Measurements from ENCODE around the gene PRSS21. TPM values are rescaled to one million over a fixed set of nuclear protein-coding genes. Genes with fewer than 3 reads are reported as not detected.

PRSS21 gene
- total and polyA plus RNA-seq, 4 donors: 0.18 to 1.0 (median 0.26) TPM; not detected in 1

DNA sequence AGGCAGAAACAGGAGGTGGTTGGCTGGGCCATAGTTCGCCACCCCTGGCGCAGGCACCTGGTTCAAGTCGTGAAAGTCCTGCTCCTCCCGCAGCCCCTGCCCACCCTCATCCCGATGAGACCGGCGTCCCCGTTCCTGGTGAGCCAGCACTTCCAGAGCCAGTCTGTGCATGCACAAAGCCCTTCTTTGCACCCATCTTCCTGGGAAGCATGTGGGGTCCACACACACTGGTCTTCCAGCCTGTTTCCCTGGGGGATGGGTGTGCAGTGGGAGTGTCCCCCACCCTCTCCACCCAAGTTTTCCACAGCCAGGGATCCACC lies 11.4 kb downstream of the PRSS21 start:
- Histone ChIP-seq H3K9me3 (ENCODE audit: control insufficient read depth in 4 of 4, low read length in 3 of 4) (no peaks in the 10 kb centered on the region), H3K4me3 (ENCODE audit: low read depth in 1 of 3, low read length in 3 of 3) (no peak overlapping the region), H3K27ac (ENCODE audit: low read depth in 1 of 2, low read length in 2 of 2) (no peak overlapping the region), H3K36me3 (ENCODE audit: control insufficient read depth in 4 of 4, insufficient read depth in 3 of 4, low read depth in 1 of 4, low read length in 3 of 4) (no peaks in the 10 kb centered on the region), H3K27me3 (ENCODE audit: control insufficient read depth in 4 of 4, insufficient read depth in 4 of 4, low read length in 3 of 4) (peaks cover 0 to 2% (median 0%) of the 10 kb centered on the region in 4 donors), H3K9ac (ENCODE audit: low read depth in 1 of 2, low read length in 2 of 2) (no peak overlapping the region), H3K4me1 (ENCODE audit: control insufficient read depth in 4 of 4, insufficient read depth in 4 of 4, low read length in 3 of 4) (no peaks in the 10 kb centered on the region)
- no peak for TF ChIP-seq RXRA (IDR thresholded peaks at IDR 0.05)
- TF ChIP-seq SP1 (IDR thresholded peaks at IDR 0.05): no peak
- TF ChIP-seq RAD21 (IDR thresholded peaks at IDR 0.05): no peak
- TF ChIP-seq, protein P1, sequence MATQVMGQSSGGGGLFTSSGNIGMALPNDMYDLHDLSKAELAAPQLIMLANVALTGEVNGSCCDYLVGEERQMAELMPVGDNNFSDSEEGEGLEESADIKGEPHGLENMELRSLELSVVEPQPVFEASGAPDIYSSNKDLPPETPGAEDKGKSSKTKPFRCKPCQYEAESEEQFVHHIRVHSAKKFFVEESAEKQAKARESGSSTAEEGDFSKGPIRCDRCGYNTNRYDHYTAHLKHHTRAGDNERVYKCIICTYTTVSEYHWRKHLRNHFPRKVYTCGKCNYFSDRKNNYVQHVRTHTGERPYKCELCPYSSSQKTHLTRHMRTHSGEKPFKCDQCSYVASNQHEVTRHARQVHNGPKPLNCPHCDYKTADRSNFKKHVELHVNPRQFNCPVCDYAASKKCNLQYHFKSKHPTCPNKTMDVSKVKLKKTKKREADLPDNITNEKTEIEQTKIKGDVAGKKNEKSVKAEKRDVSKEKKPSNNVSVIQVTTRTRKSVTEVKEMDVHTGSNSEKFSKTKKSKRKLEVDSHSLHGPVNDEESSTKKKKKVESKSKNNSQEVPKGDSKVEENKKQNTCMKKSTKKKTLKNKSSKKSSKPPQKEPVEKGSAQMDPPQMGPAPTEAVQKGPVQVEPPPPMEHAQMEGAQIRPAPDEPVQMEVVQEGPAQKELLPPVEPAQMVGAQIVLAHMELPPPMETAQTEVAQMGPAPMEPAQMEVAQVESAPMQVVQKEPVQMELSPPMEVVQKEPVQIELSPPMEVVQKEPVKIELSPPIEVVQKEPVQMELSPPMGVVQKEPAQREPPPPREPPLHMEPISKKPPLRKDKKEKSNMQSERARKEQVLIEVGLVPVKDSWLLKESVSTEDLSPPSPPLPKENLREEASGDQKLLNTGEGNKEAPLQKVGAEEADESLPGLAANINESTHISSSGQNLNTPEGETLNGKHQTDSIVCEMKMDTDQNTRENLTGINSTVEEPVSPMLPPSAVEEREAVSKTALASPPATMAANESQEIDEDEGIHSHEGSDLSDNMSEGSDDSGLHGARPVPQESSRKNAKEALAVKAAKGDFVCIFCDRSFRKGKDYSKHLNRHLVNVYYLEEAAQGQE (IDR thresholded peaks at IDR 0.05): no peak
- TF ChIP-seq GABPA (IDR thresholded peaks at IDR 0.05 in 1 of 2, conservative IDR thresholded peaks at IDR 0.05 in 1 of 2): no peak
- TF ChIP-seq JUND (IDR thresholded peaks at IDR 0.05): no peak
- no peak for TF ChIP-seq FOXA2 (IDR thresholded peaks at IDR 0.05)
- TF ChIP-seq, protein P2, sequence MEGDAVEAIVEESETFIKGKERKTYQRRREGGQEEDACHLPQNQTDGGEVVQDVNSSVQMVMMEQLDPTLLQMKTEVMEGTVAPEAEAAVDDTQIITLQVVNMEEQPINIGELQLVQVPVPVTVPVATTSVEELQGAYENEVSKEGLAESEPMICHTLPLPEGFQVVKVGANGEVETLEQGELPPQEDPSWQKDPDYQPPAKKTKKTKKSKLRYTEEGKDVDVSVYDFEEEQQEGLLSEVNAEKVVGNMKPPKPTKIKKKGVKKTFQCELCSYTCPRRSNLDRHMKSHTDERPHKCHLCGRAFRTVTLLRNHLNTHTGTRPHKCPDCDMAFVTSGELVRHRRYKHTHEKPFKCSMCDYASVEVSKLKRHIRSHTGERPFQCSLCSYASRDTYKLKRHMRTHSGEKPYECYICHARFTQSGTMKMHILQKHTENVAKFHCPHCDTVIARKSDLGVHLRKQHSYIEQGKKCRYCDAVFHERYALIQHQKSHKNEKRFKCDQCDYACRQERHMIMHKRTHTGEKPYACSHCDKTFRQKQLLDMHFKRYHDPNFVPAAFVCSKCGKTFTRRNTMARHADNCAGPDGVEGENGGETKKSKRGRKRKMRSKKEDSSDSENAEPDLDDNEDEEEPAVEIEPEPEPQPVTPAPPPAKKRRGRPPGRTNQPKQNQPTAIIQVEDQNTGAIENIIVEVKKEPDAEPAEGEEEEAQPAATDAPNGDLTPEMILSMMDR (IDR thresholded peaks at IDR 0.05; ENCODE audit: low read depth, low read length, missing input control): no peak
- TF ChIP-seq FOXA1 (IDR thresholded peaks at IDR 0.05): no peak
- no peak for TF ChIP-seq TAF1 (conservative IDR thresholded peaks at IDR 0.05)
- TF ChIP-seq HNF4A (conservative IDR thresholded peaks at IDR 0.05): no peak
- TF ChIP-seq YY1 (IDR thresholded peaks at IDR 0.05): no peak
- TF ChIP-seq MAX (IDR thresholded peaks at IDR 0.05): no peak
- TF ChIP-seq NR2F2 (IDR thresholded peaks at IDR 0.05): no peak
- no peak for TF ChIP-seq EGR1 (IDR thresholded peaks at IDR 0.05; ENCODE audit: low read depth in 2 of 2)
- no peak for TF ChIP-seq HNF4G (IDR thresholded peaks at IDR 0.05)
- WGBS: 86% methylated on average over 8 of the region's 8 CpGs
- no peak for DNase-seq (ENCODE audit: low spot score)

- Histone ChIP-seq H3K27me3 (ENCODE audit: control insufficient read depth in 4 of 4, insufficient read depth in 4 of 4, low read length in 3 of 4) (peaks cover 0 to 2% (median 0%) of the 10 kb centered on the region in 4 donors), H3K27ac (ENCODE audit: low read depth in 1 of 2, low read length in 2 of 2) (no peak overlapping the region), H3K36me3 (ENCODE audit: control insufficient read depth in 4 of 4, insufficient read depth in 3 of 4, low read depth in 1 of 4, low read length in 3 of 4) (no peaks in the 10 kb centered on the region), H3K4me3 (ENCODE audit: low read depth in 1 of 3, low read length in 3 of 3) (no peak overlapping the region), H3K9ac (ENCODE audit: low read depth in 1 of 2, low read length in 2 of 2) (no peak overlapping the region), H3K4me1 (ENCODE audit: control insufficient read depth in 4 of 4, insufficient read depth in 4 of 4, low read length in 3 of 4) (no peaks in the 10 kb centered on the region), H3K9me3 (ENCODE audit: control insufficient read depth in 4 of 4, low read length in 3 of 4) (no peaks in the 10 kb centered on the region)
- no peak for TF ChIP-seq TAF1 (conservative IDR thresholded peaks at IDR 0.05)
- TF ChIP-seq, protein P1 (IDR thresholded peaks at IDR 0.05): no peak
- TF ChIP-seq RXRA (IDR thresholded peaks at IDR 0.05): no peak
- no peak for TF ChIP-seq SP1 (IDR thresholded peaks at IDR 0.05)
- no peak for TF ChIP-seq EGR1 (IDR thresholded peaks at IDR 0.05; ENCODE audit: low read depth in 2 of 2)
- TF ChIP-seq, protein P2 (IDR thresholded peaks at IDR 0.05; ENCODE audit: low read depth, low read length, missing input control): no peak
- TF ChIP-seq NR2F2 (IDR thresholded peaks at IDR 0.05): no peak
- no peak for TF ChIP-seq FOXA1 (IDR thresholded peaks at IDR 0.05)
- TF ChIP-seq FOXA2 (IDR thresholded peaks at IDR 0.05): no peak
- TF ChIP-seq JUND (IDR thresholded peaks at IDR 0.05): no peak
- TF ChIP-seq RAD21 (IDR thresholded peaks at IDR 0.05): no peak
- no peak for TF ChIP-seq GABPA (IDR thresholded peaks at IDR 0.05 in 1 of 2, conservative IDR thresholded peaks at IDR 0.05 in 1 of 2)
- WGBS: 89% methylated on average over 17 of the region's 17 CpGs
- DNase-seq (ENCODE audit: low spot score): no peak
Observed at GRCh38 chr16:2828876-2829430, 11.9 kb downstream of the PRSS21 start.

All from liver (tissue), 9 donors.